HCT116 (cell line): ENCODE measurements around the gene NKX1-1. TPM values are rescaled to one million over a fixed set of nuclear protein-coding genes. Genes with fewer than 3 reads are reported as not detected.

Source experiments
- ATAC-seq: fragments of 200-7000 bp; cut with Tn5 transposase; 2 replicates; pipeline ENCODE4 v1.9.1; 2020; ENCODE audit warnings: mild to moderate bottlenecking, moderate library complexity
- BruUV-seq: library from RNA; stranded (reverse); fragments of 400-500 nt; replicated peaks from 2 replicates; lab custom pipeline; 2021; lab: Mats Ljungman, UMichigan
- CTCF ChIA-PET: fragments of 300-600 bp; sonication (Branson Sonifier 250); formaldehyde crosslinking; loops from one replicate; lab custom pipeline; 2021; ENCODE audit warnings: antibody characterized with exemption; lab: Charles Lee
- POLR2A ChIA-PET: fragments of 300-600, 350-600 bp; sonication (Branson Sonifier 250); formaldehyde crosslinking; loops from one replicate; lab custom pipeline; 2021; ENCODE audit warnings: antibody characterized with exemption; lab: Charles Lee
- RAD21 ChIA-PET, 2 experiments: fragments of 300-600 bp; sonication (Branson Sonifier 250); formaldehyde crosslinking; loops; one replicate each; lab custom pipeline; 2023; ENCODE audit warnings: low total read pairs in 2 of 2; ENCODE audit not compliant: uncharacterized antibody in 2 of 2, unreplicated experiment in 2 of 2, low non-redundant PET in 1 of 2; lab: Charles Lee
- DNase-seq: peaks from one replicate; pipeline ENCODE4 v3.0.0-alpha.2; 2010; ENCODE audit warnings: low read depth, low spot score
- H2AFZ ChIP-seq: fragments of 200-600 bp; shearing (Covaris generic), sonication (generic); 2 replicates; pipeline ENCODE4 v1.6.1; 2017; ENCODE audit warnings: low read depth, mixed run types, mixed read lengths, antibody characterized with exemption, low read length; ENCODE audit not compliant: poor library complexity, severe bottlenecking
- H3K27ac ChIP-seq: 2 replicates; pipeline ENCODE4 v1.5.1; 2012; ENCODE audit warnings: low read depth, low read length
- H3K27me3 ChIP-seq: fragments of 200-600 bp; sonication (generic); 2 replicates; pipeline ENCODE4 v1.6.1; 2016; ENCODE audit warnings: mixed run types, low read length, mixed read lengths; ENCODE audit not compliant: insufficient read depth
- H3K36me3 ChIP-seq, 2 experiments: fragments of 200-500 bp in 1 of 2; fragments of 200-600 bp in 1 of 2; sonication (Bioruptor generic) in 1 of 2; sonication (generic) in 1 of 2; 2 replicates each; pipeline versions ENCODE4 v1.5.1 to v1.6.1; 2014 to 2016; ENCODE audit warnings: low read length in 2 of 2, inconsistent platforms in 1 of 2, mixed read lengths in 1 of 2, mixed run types in 1 of 2; ENCODE audit not compliant: insufficient read depth in 2 of 2, control insufficient read depth in 1 of 2
- H3K4me1 ChIP-seq, 2 experiments: fragments of 200-600 bp in 1 of 2; sonication (generic) in 1 of 2; 2 replicates each; pipeline versions ENCODE4 v1.5.1 to v1.6.1; 2012 to 2017; ENCODE audit warnings: low read length in 2 of 2, inconsistent platforms in 1 of 2, mild to moderate bottlenecking in 1 of 2, mixed read lengths in 1 of 2, mixed run types in 1 of 2, moderate library complexity in 1 of 2; ENCODE audit not compliant: insufficient read depth in 2 of 2, control insufficient read depth in 1 of 2
- H3K4me2 ChIP-seq: fragments of 200-600 bp; sonication (generic); 2 replicates; pipeline ENCODE4 v1.6.1; 2017; ENCODE audit warnings: mixed run types, low read length, mixed read lengths
- H3K4me3 ChIP-seq, 2 experiments: fragments of 200-600 bp in 1 of 2; sonication (generic) in 1 of 2; replicated peaks in 1 of 2; 2 replicates each; pipeline ENCODE4 v1.5.1; 2011 to 2016; ENCODE audit warnings: low read length in 2 of 2, control low read depth in 1 of 2, low read depth in 1 of 2, mild to moderate bottlenecking in 1 of 2, mixed read lengths in 1 of 2, mixed run types in 1 of 2
- H3K79me2 ChIP-seq: fragments of 200-600 bp; sonication (generic); 2 replicates; pipeline ENCODE4 v1.6.1; 2017; ENCODE audit warnings: mild to moderate bottlenecking, mixed run types, low read length, moderate library complexity, mixed read lengths; ENCODE audit not compliant: insufficient read depth
- H3K9ac ChIP-seq: fragments of 200-600 bp; sonication (generic); 2 replicates; pipeline ENCODE4 v1.6.1; 2016; ENCODE audit warnings: low read length, mixed read lengths
- H3K9me2 ChIP-seq: fragments of 200-600 bp; sonication (generic), shearing (Covaris generic); 2 replicates; pipeline ENCODE4 v1.6.1; 2017; ENCODE audit warnings: mixed run types, mild to moderate bottlenecking, moderate library complexity; ENCODE audit not compliant: insufficient read depth
- H3K9me3 ChIP-seq, 2 experiments: fragments of 200-500 bp in 1 of 2; fragments of 200-600 bp in 1 of 2; sonication (Bioruptor generic) in 1 of 2; sonication (generic) in 1 of 2; 2 replicates each; pipeline ENCODE4 v1.6.1; 2014 to 2017; ENCODE audit warnings: low read length in 2 of 2, mixed read lengths in 2 of 2, inconsistent platforms in 1 of 2, low read depth in 1 of 2, mild to moderate bottlenecking in 1 of 2, mixed run types in 1 of 2, moderate library complexity in 1 of 2; ENCODE audit not compliant: control insufficient read depth in 1 of 2, insufficient read depth in 1 of 2
- H4K20me1 ChIP-seq: fragments of 200-600 bp; sonication (generic), shearing (Covaris generic); 2 replicates; pipeline ENCODE4 v1.6.1; 2017; ENCODE audit warnings: mixed run types, mild to moderate bottlenecking, moderate library complexity; ENCODE audit not compliant: insufficient read depth
- ATF3 ChIP-seq: IDR thresholded peaks from 2 replicates; pipeline ENCODE4 v1.6.1; 2012
- CBX3 ChIP-seq: IDR thresholded peaks from 2 replicates; pipeline ENCODE4 v1.6.1; 2012; ENCODE audit warnings: low read depth
- CEBPB ChIP-seq: IDR thresholded peaks from 2 replicates; pipeline ENCODE4 v1.6.1; 2012; ENCODE audit warnings: low read depth
- CTCF ChIP-seq, 3 experiments: fragments of 200-600 bp in 1 of 3; sonication (generic) in 1 of 3; IDR thresholded peaks in 2 of 3; conservative IDR thresholded peaks in 1 of 3; 2 replicates each; pipeline ENCODE4 v1.5.1; 2012 to 2017; ENCODE audit warnings: low read depth in 2 of 3, low read length in 2 of 3, antibody characterized with exemption in 1 of 3, borderline replicate concordance in 1 of 3, control low read depth in 1 of 3, mild to moderate bottlenecking in 1 of 3, mixed read lengths in 1 of 3, mixed run types in 1 of 3, moderate library complexity in 1 of 3; ENCODE audit not compliant: insufficient read depth in 1 of 3
- EGR1 ChIP-seq: IDR thresholded peaks from 2 replicates; pipeline ENCODE4 v1.6.1; 2012; ENCODE audit warnings: low read depth
- ELF1 ChIP-seq: IDR thresholded peaks from 2 replicates; pipeline ENCODE4 v1.6.1; 2012; ENCODE audit warnings: low read depth, borderline replicate concordance
- EZH2 ChIP-seq: fragments of 200-600 bp; sonication (generic); IDR thresholded peaks from 2 replicates; pipeline ENCODE4 v1.6.1; 2017; ENCODE audit warnings: antibody characterized with exemption, mixed run types
- EZH2phosphoT487 ChIP-seq: fragments of 200-600 bp; IDR thresholded peaks from 2 replicates; pipeline ENCODE4 v1.6.1; 2018; ENCODE audit warnings: antibody characterized with exemption, borderline replicate concordance
- JUND ChIP-seq: IDR thresholded peaks from 2 replicates; pipeline ENCODE4 v1.6.1; 2012
- MAX ChIP-seq: IDR thresholded peaks from 2 replicates; pipeline ENCODE4 v1.6.1; 2012
- POLR2A ChIP-seq: IDR thresholded peaks from 2 replicates; pipeline ENCODE4 v1.7.0; 2011; ENCODE audit warnings: borderline replicate concordance; ENCODE audit not compliant: insufficient read depth, insufficient read length; ENCODE audit errors: extremely low read depth
- POLR2AphosphoS5 ChIP-seq: IDR thresholded peaks from 2 replicates; pipeline ENCODE4 v1.6.1; 2011; ENCODE audit warnings: mild to moderate bottlenecking, low read depth, low read length, moderate library complexity
- RAD21 ChIP-seq: IDR thresholded peaks from 2 replicates; pipeline ENCODE4 v1.6.1; 2012; ENCODE audit warnings: low read depth, mild to moderate bottlenecking
- REST ChIP-seq: IDR thresholded peaks from 2 replicates; pipeline ENCODE4 v1.6.1; 2012; ENCODE audit warnings: low read depth
- SIN3A ChIP-seq: IDR thresholded peaks from 2 replicates; pipeline ENCODE4 v1.6.1; 2012; ENCODE audit warnings: low read depth
- SP1 ChIP-seq: IDR thresholded peaks from 2 replicates; pipeline ENCODE4 v1.6.1; 2012; ENCODE audit warnings: low read depth
- SRF ChIP-seq: IDR thresholded peaks from 2 replicates; pipeline ENCODE4 v1.6.1; 2012; ENCODE audit warnings: low read depth
- TCF7L2 ChIP-seq: IDR thresholded peaks from 2 replicates; pipeline ENCODE4 v1.7.0; 2011; ENCODE audit warnings: borderline replicate concordance, inconsistent platforms; ENCODE audit not compliant: insufficient read depth, insufficient read length; ENCODE audit errors: extremely low read depth
- ZFX ChIP-seq: fragments of 450-650 bp; IDR thresholded peaks from 2 replicates; pipeline ENCODE4 v1.6.1; 2017
- ZNF274 ChIP-seq: fragments of 200-500 bp; sonication (Bioruptor generic); IDR thresholded peaks from 2 replicates; pipeline ENCODE4 v1.6.1; 2014; ENCODE audit warnings: mild to moderate bottlenecking, low read depth, low read length, inconsistent platforms
- intact Hi-C: fragments of 100-400 bp; cut with micrococcal nuclease; formaldehyde crosslinking; loops from 2 replicates; pipeline ENCODE4 v1.10.0; 2022
- total RNA-seq: library from RNA; stranded (reverse); gene quantifications from one replicate; pipeline ENCODE4 v1.2.1, GENCODE V29; 2021; ENCODE audit not compliant: unreplicated experiment

Gene NKX1-1
- total RNA-seq, 1 experiment from 2014 or later, result not detected

GRCh38 chr4:1410491-1411325 is 4.5 kb upstream of the NKX1-1 start:
- Histone ChIP-seq H3K9ac (no peak overlapping the region), H3K4me1 (no peaks in the 10 kb centered on the region), H3K4me3 (no peak overlapping the region), H4K20me1 (no peaks in the 10 kb centered on the region), H3K4me2 (no peak overlapping the region), H3K27ac (no peak overlapping the region), H3K79me2 (no peaks in the 10 kb centered on the region), H3K27me3 (no peaks in the 10 kb centered on the region), H2AFZ (no peak overlapping the region), H3K36me3 (no peaks in the 10 kb centered on the region), H3K9me2 (no peaks in the 10 kb centered on the region), H3K9me3 (no peaks in the 10 kb centered on the region; a peak in 1 of 4 replicates)
- ChIA-PET CTCF (no interaction called here), POLR2A (no interaction called here), RAD21 (no interaction called here)
- intact Hi-C loops, result no loop called here
- no TSS peak for BruUV-seq
- ATAC-seq, result peak; percentile 80
- no peak for DNase-seq
- TF ChIP-seq ELF1 (no peak), JUND (no peak), TCF7L2 (peak; percentile 52), ZNF274 (no peak), SP1 (no peak), POLR2A (no peak), CEBPB (no peak), CBX3 (peak; percentile 58; the same call in 1 of the 2 replicates), SRF (no peak), CTCF (IDR thresholded peaks at IDR 0.05 in 2 of 3, conservative IDR thresholded peaks at IDR 0.05 in 1 of 3; ENCODE audit: borderline replicate concordance in 1 of 3, insufficient read depth in 1 of 3, low read depth in 2 of 3, low read length in 2 of 3) (no peak), ZFX (no peak), POLR2AphosphoS5 (peak; percentile 57; the same call in 1 of the 2 replicates), EZH2 (no peak), MAX (peak; percentile 78), EGR1 (peak; percentile 61; the same call in 1 of the 2 replicates), REST (no peak; the same call in none of the 2 replicates), RAD21 (no peak), SIN3A (peak; percentile 93), EZH2phosphoT487 (no peak), ATF3 (no peak)
